ENCODE measurements around the gene TSPYL4. TPM values are rescaled to one million over a fixed set of nuclear protein-coding genes. Genes with fewer than 3 reads are reported as not detected.

The TSPYL4 gene
- total and polyA plus RNA-seq, 2 donors (not counting 3 experiments of a cell fraction or from before 2014, with no cell fraction given), result 24.5 to 43.1 TPM

DNA sequence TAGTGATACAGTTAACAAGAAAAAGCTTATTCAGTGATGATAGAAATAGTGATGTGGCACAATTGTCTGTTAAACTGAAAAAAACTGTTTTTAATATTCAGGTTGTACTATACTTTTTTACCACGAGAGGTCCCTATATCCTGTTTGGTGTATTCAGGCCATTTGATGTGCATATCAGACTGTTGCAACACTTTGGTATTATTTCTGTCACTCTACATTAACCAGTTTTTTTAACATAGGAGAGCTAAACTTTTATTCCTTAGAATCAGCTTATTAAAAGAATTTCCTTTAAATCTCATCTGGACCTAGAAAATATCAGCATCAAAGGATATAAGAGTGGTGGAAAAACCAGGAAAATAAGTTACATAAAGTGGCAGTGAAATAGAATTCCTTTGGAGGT is 36.8 kb downstream of the TSPYL4 start:
- Histone ChIP-seq H3K36me3 (ENCODE audit: control insufficient read depth in 2 of 2, extremely low read depth in 1 of 2, insufficient read depth in 2 of 2, low read length in 2 of 2) (no peaks in the 10 kb centered on the region), H3K27ac (ENCODE audit: insufficient read depth, low read depth, low read length) (no peak overlapping the region), H3K4me2 (ENCODE audit: insufficient read depth, low read length) (no peak overlapping the region), H3K9me1 (replicated peaks; ENCODE audit: control insufficient read depth, extremely low read depth, insufficient read depth, low read length) (no peaks in the 10 kb centered on the region), H3K79me2 (ENCODE audit: control insufficient read depth, insufficient read depth, low read length) (no peaks in the 10 kb centered on the region), H3K4me3 (replicated peaks in 1 of 3; ENCODE audit: insufficient read depth in 1 of 3, low read depth in 1 of 3, low read length in 3 of 3) (no peak overlapping the region), H3K9ac (replicated peaks; ENCODE audit: extremely low read depth, insufficient read depth, low read length) (no peak overlapping the region), H3K9me3 (replicated peaks; ENCODE audit: control insufficient read depth, insufficient read depth, low read length) (no peaks in the 10 kb centered on the region), H3K27me3 (ENCODE audit: control insufficient read depth in 2 of 2, insufficient read depth in 2 of 2, low read length in 2 of 2) (no peaks in the 10 kb centered on the region), H4K20me1 (replicated peaks; ENCODE audit: control insufficient read depth, extremely low read depth, insufficient read depth, low read length) (no peaks in the 10 kb centered on the region), H3K4me1 (ENCODE audit: control insufficient read depth, extremely low read depth, insufficient read depth, low read length) (peaks cover 9% of the 10 kb centered on the region), H2AFZ (ENCODE audit: low read depth, low read length) (no peak overlapping the region)
- BruUV-seq (replicated peaks), result no TSS peak
- intact Hi-C loops (cut with micrococcal nuclease) (loop anchor here (2.0 to 5.0 kb wide), 4 partner anchors 62 to 630 kb away; partner anchors contain the start of genes CALHM5 and TSPYL1), dilution Hi-C loops (cut with MboI; ENCODE audit: extremely low pct_ligation_motif_present, low sequenced_read_pairs) (no loop called here)
- TF ChIP-seq CTCF (IDR thresholded peaks at IDR 0.05; ENCODE audit: extremely low read depth in 1 of 2, insufficient read depth in 1 of 2, low read depth in 1 of 2, low read length in 2 of 2) (peak; percentile 15 to 36), MYC (IDR thresholded peaks at IDR 0.05; ENCODE audit: low read depth, low read length) (no peak), EZH2 (IDR thresholded peaks at IDR 0.05; ENCODE audit: borderline replicate concordance, low read depth, low read length, severe bottlenecking) (no peak), FOS (IDR thresholded peaks at IDR 0.05; ENCODE audit: borderline replicate concordance, insufficient read depth, low read length) (no peak)
- ChIA-PET CTCF (interaction anchor here (0.8 to 5.0 kb wide), 23 partner anchors 9 to 431 kb away, joined by 3 to 170 read pairs (median 9); partner anchors contain the start of genes DSE, TSPYL1 and TSPYL4), POLR2A (no interaction called here)
- FAIRE-seq (peak; percentile 50), DNase-seq (ENCODE audit: low read depth, low spot score) (peak; percentile 61)

GRCh38 chr6:116215414-116215813 is 38.5 kb downstream of the TSPYL4 start:
- H2AFZ ChIP-seq (ENCODE audit: low read depth, low read length), result no peak overlapping the region
- no peak overlapping the region for H3K4me2 ChIP-seq (ENCODE audit: insufficient read depth, low read length)
- BruUV-seq (replicated peaks), result no TSS peak
- peaks cover 3% of the 10 kb centered on the region for H3K4me1 ChIP-seq (ENCODE audit: control insufficient read depth, extremely low read depth, insufficient read depth, low read length)
- no peaks in the 10 kb centered on the region for H3K9me1 ChIP-seq (replicated peaks; ENCODE audit: control insufficient read depth, extremely low read depth, insufficient read depth, low read length)
- TF ChIP-seq FOS (IDR thresholded peaks at IDR 0.05; ENCODE audit: borderline replicate concordance, insufficient read depth, low read length) (peak; percentile 20), EZH2 (IDR thresholded peaks at IDR 0.05; ENCODE audit: borderline replicate concordance, low read depth, low read length, severe bottlenecking) (no peak)
- intact Hi-C loops (cut with micrococcal nuclease), result loop anchor here (5.0 kb wide), 2 partner anchors 297 to 432 kb away; partner anchors contain the start of gene CALHM5
- H3K36me3 ChIP-seq (ENCODE audit: control insufficient read depth in 2 of 2, extremely low read depth in 1 of 2, insufficient read depth in 2 of 2, low read length in 2 of 2), result no peaks in the 10 kb centered on the region
- H3K9ac ChIP-seq (replicated peaks; ENCODE audit: extremely low read depth, insufficient read depth, low read length), result no peak overlapping the region
- POLR2A ChIA-PET, result no interaction called here
- DNase-seq (ENCODE audit: low read depth, low spot score) (no peak), FAIRE-seq (no peak)
- H3K27ac ChIP-seq (ENCODE audit: insufficient read depth, low read depth, low read length), result no peak overlapping the region
- no peaks in the 10 kb centered on the region for H3K79me2 ChIP-seq (ENCODE audit: control insufficient read depth, insufficient read depth, low read length)
- CTCF ChIA-PET, result interaction anchor here (0.9 to 5.0 kb wide), 4 partner anchors 54 to 346 kb away, joined by 3 to 170 read pairs (median 4); no protein-coding TSS in a partner anchor
- no peaks in the 10 kb centered on the region for H4K20me1 ChIP-seq (replicated peaks; ENCODE audit: control insufficient read depth, extremely low read depth, insufficient read depth, low read length)
- dilution Hi-C loops (cut with MboI; ENCODE audit: extremely low pct_ligation_motif_present, low sequenced_read_pairs), result no loop called here
- no peaks in the 10 kb centered on the region for H3K9me3 ChIP-seq (replicated peaks; ENCODE audit: control insufficient read depth, insufficient read depth, low read length)
- H3K4me3 ChIP-seq (replicated peaks in 1 of 3; ENCODE audit: insufficient read depth in 1 of 3, low read depth in 1 of 3, low read length in 3 of 3), result no peak overlapping the region
- H3K27me3 ChIP-seq (ENCODE audit: control insufficient read depth in 2 of 2, insufficient read depth in 2 of 2, low read length in 2 of 2), result no peaks in the 10 kb centered on the region

Measured in endothelial cell of umbilical vein (primary cell).